Measurements from ENCODE around the gene CHST7.
A peak's percentile ranks its signal among the peaks of the same experiment; 100 is the strongest.

Gene CHST7

DNA sequence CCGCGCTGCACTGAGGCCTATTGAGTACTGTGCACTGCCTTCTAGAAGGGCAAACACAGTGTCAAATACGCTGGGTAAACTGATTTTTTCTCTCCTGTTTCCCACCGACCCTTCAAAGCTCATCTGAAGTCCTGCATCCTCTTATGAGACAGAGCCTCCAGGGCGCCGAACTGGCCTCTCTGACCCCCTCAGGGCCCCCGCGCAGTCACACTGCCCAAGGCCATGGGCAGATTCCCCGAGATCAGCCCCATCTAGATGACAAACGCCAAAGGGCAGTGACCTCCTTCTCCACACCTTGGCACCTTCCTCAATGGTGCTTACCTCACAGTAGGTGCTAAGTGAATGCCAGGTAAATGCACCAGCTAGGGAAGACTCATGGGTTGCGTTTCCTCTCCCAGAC, 34.4 kb downstream of the CHST7 start:
- DNase-seq (ENCODE audit: low spot score): no peak

DNA sequence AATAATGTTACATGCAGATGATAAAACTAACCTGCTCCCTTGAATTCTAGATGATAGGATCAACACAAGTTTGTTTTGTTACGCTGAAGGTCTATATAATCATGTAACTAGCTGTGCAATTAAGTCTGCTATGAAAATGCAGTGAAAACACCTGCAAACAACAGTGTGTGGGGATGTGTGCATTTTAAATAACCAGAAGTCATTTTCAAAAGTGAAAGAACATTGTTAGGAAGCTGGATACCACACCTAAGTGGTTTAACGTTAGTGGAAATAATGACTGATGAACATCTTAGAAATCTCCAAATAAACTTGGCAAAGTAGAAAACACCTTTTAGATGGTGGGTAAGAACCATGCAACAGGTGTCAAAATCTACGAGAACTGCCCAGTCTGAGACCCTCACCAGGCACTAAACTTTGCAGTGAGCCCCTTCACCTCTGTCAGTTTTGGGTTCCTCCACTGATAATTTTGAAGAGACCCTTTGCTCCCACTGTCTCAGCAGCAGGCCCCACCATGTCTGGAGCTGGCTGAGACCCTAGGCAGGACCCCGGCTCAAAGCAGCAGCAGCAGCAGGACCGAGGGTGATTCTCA, 36.6 kb downstream of the CHST7 start:
- no peak for DNase-seq (ENCODE audit: low spot score)

DNA sequence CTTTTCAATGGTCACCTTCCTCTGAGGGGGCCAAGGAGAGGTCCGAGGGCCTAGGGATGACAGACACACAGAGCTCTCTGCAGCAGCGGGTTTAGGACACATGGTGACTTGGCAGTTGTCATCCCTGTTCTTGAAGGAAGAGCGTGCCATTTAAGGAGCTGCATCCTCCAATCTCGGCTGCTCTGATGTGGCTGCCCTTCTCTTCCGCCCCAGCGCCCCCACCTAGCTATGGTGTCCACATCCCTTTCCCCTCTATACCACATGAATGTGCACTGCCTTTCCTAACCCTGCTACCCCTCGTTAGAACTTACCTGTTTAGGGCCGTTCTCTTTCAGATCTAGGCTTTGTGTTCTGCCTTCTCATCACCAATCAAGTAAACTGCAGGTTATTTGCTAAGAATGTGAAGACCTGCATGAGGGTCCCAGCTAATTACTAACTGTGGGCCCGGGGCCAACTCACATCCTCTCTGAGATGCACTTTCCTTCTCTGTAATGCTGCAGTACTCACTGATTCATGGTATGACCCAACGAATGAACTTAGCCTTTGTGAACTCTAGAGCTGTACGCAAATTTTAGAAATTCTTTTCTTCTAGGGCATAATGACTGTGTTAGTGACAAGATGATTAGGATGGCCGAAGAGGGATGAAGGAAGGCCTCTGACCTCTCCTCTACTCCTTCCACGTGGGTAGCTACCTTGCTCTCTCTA, 38.2 kb downstream of the CHST7 start:
- DNase-seq (ENCODE audit: low spot score): no peak

DNA sequence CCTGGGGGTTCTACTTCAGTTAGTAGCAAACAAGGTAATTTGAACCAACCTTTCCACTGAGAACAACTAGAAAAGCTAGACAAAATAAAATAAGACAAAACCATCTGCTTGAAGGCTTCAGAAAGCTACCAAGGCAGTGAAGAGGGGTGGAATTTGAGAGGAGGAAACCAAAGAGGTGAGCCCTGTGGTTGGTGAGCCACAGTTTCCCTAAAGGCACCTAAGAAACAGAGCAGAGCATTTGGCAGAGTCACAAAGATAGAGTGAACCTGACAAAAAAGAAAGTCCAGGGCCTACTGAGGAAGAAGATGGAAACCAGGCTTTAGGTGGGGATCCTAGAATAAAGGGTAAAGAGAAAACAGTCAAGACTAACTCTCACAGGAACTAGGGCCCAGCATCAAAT, 44.3 kb downstream of the CHST7 start:
- no peak for DNase-seq (ENCODE audit: low spot score)

DNA sequence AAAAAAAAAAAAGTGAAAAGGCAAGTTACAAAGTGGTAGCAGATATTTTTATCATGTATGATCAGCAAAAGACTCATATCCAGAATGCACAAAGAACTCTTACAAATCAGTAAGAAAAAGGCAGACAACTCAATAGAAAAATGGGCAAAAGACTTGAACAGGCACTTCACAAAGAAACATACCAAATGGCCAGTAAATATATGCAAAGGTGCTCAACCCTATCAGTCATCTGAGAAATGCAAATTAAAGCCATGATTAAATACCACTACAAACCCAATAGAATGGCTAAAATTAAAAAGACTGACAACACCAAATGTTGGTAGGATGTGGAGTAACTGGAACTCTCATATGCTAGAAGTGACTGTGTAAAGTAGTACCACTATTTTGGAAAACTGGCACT, 45.4 kb downstream of the CHST7 start:
- no peak for DNase-seq (ENCODE audit: low spot score)

- no peak for DNase-seq (ENCODE audit: low spot score)
Measured at GRCh38 chrX:46620505-46620904, 46.9 kb downstream of the CHST7 start.

GRCh38 chrX:46621572-46621971, 48.0 kb downstream of the CHST7 start:
- DNase-seq (ENCODE audit: low spot score): no peak

DNA sequence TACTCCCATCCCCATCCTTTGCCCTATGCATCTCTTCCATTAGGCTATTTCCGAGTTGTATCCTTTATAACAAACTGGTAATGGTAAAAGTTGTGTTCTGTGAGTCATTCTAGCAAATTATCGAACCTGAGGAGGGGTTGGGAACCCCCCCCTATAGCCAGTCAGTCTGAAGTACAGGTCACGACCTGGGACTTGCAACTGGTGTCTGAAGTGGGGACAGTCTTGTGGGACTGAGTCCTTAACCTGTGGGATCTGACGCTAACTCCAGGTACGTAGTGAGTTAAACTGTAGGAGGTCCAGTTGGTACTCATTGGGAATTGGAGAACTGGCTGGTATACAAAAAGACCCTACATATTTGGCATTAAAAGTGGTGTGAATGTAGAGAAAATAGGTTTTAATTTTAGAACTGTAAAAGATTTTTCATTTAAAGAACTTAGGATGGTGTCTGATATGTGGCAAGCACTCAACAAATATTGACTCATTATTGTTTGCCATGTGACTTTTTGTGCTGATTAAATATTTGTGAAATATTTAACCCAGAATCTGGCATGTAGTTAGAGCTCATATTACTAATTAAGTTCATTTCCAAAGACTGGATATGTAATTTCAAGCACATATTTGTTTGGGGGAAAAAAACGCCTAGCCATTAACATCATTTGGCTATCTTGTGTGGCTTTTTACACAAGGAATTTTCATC, 50.7 kb downstream of the CHST7 start:
- no peak for DNase-seq (ENCODE audit: low spot score)

GRCh38 chrX:46626566-46626965, 53.0 kb downstream of the CHST7 start:
- DNase-seq (ENCODE audit: low spot score): no peak

DNA sequence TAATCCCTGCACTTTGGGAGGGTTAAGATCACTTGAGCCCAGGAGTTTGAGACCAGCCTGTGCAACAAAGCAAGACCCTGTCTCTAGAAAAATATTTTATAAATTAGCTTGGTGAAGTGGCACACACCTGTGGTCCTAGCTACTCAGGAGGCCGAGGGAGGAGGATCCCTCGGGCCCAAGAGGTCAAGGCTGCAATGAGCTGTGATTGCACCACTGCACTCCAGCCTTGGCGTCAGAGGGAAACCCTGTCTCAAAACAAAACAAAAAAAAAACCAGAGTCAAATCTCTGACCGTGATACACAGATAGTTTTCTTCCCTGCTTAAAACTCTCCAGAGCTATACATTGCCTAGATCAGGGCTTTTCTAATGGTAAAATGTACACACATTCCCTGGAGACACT, 53.5 kb downstream of the CHST7 start:
- no peak for DNase-seq (ENCODE audit: low spot score)

DNA sequence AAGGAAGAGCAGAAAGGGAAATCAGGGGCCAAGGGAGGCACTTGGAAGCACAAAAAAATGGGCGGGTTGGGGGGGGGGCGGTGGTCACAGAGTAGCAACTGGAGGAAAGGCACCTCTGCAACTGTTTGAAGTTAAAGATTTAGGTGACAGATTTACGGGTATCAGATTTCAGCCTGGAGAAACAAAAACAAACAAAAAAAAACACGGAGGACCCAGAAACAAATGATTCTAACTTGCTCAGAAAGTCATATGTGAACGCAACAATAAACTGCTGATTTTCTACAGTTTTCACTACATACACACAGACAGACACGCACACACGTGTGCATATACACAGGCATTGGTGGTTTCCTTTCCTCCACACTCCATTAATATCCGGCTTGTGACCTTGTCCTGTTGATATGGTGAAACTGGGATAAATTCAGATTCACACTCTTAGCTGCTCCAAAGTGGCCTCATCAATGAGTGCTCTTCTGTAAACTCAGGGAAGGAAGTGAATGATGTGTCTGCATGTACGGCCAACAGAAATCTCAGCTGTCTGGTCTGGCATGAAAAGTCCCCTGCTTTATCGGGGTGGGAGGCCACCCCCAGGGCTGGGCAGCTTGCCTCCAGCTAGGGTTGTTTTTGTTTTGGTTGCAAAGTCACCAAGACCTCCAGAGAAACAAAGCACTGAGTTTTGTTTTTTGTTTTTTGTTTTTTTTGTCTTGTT, 54.3 kb downstream of the CHST7 start:
- DNase-seq (ENCODE audit: low spot score): no peak

DNA sequence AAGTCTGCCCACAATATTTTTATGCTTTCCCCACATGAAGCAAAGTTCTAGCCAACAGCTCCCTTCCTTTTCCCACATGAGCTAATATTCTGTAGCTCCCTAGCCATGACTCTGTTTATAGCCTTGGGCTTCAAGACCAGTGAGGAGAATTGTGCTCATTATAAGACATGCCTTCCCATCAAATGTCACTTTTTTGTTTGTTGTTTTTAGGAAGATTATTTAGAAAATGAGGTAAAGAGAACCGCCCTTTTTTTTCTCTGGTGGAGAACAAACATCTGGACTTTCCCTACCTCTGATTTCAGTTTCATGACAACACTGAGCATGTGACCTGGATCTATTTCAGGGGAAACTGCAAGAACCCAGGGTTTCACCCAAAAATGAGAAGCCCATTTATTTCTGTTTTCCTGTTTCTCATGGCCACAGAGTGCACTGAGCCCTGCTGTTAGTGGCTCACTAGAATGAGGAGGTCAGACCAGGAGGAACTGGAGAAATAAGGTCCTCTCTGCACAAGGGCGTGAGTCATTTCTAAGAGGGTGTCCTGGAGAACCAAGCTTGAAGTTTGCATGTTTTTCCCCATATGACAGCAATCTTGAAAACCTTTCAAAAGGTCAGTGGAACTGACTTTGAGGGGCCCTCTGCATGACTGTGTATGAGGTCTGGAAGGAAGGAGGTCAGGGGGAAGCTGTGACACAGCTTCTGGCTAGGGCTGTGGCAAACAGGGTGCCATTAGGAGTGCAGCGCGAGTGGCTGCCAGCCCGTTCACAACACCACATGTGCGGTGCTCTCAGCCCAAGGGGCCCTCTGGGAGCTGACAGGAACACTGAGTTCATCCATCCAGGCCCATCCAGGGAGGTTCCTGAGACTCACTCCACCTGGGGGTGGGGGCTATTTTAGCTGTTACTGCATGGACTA, 55.2 kb downstream of the CHST7 start:
- DNase-seq (ENCODE audit: low spot score): no peak

DNA sequence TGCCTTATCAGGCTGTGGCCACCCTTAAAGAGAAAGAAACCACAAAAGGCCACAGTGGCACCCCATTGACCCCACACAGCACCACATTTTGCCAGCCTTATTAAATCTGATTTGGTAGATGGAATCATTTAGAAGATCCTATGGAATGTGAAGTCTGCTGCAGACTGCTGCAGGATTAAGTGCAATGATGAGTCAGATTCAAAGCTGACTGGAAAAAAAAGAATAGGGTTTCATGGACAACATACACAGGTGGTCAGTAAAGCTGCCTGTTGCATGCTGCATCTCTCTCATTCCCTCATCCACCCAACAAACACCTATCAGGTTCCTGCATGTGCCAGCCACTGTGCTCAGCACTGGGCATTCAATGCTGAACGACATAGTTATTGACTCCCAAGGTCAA, 56.6 kb downstream of the CHST7 start:
- no peak for DNase-seq (ENCODE audit: low spot score)

DNA sequence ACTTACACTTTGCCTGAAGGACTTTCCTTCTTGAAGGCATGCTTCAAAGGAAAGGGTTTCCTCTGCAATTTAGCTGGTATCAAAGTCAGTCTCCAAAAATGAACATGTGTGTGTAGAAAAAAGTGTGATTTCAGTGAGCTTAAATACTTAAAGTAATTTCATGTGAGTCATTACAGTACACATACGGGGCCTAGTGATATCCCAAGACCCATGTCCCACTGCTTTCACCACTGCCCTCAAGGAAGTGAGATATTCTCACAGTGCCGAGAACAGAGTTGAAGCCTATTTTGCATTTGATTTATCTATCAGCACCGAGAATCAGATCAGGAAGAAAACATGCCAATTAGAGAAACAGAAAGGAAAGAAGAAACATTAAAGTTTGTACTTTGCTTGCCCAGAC, 61.0 kb downstream of the CHST7 start:
- no peak for DNase-seq (ENCODE audit: low spot score)

- DNase-seq (ENCODE audit: low spot score): no peak
Measured at GRCh38 chrX:46635186-46635585, 61.6 kb downstream of the CHST7 start.

DNA sequence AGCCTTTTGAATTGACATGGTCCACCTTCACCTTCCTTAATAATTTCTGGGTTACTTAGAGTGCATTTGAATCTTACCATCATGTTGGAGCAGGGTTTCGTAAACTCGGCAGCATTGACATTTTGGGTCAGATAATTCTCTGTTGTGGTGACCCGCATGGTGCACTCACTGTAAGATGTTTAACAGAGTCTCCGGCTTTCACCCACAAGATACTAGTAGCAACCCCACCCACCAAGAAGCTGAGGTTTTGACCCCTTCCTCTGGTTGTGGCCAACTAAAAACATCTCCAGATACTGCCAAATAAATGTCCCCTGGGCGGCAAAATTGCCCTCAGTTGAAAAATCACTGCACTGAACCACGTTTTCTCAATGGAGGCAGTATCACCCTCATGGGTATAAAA, 62.7 kb downstream of the CHST7 start:
- no peak for DNase-seq (ENCODE audit: low spot score)

DNA sequence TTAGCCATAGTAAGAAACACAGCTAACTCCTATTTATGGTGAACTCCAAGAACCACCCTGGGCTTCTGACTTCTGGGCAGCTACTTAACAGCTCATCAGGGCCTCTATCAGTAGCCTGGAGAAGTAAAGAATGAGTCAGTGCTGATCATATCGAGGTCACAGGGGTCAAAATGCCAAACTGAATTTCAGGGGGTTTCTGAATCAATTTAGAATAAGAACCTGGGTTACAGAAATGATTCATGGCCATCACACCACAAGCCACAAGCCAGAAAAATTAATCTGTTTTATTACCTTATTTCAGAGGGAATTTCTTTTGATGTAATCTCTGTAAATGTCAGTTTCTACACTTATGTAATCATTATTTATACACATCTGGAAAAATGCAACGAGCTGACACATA, 64.4 kb downstream of the CHST7 start:
- no peak for DNase-seq (ENCODE audit: low spot score)

GRCh38 chrX:46642145-46642544, 68.6 kb downstream of the CHST7 start:
- DNase-seq (ENCODE audit: low spot score): peak; percentile 42

GRCh38 chrX:46643636-46644035, 70.1 kb downstream of the CHST7 start:
- DNase-seq (ENCODE audit: low spot score): no peak

DNA sequence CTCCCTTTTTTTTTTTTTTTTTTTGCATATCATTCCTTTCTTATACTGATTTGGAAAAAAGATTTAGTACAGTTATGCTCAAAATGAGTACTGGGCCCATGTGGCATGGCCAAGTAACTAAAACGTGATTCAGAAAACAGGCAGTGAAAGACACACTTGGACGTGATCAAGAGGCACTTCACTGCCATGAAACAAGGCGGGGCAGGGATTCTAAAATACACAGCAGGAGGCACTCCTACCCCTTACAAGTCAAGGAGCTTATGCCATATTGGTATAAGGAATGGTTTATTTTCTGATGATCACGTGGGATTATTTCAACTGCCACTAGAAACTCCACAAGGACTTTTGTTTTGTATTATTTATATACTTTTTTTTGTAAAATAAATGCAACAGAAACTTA, 72.0 kb downstream of the CHST7 start:
- DNase-seq (ENCODE audit: low spot score): no peak

DNA sequence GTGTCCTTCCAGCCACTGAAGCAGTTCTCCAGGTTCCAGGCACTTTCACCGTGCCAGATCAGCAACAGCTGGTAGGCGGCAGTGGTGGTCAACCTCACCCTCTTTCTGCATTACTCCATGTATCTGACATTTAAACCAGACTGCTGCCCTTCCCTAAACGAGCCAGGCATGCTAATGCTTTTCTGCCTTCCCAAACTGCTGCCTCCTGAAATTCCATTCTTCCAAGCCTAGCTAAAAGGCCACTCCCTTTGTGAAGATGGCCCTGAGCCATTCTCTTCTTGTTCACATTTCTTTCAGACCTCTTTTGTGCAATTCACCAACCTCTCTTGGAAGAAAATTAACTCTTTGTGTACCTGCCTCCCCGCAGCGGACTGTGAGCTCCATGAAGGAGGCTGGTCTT, 73.7 kb downstream of the CHST7 start:
- DNase-seq (ENCODE audit: low spot score): no peak
